HEK293 (cell line): Measurements from ENCODE around the gene CELF4.
A peak's percentile ranks its signal among the peaks of the same experiment; 100 is the strongest.

Experiments used
- CTCF ChIA-PET: fragments of 350-600 bp; formaldehyde crosslinking; extraction: SDS; loops from one replicate; lab custom pipeline; 2021; ENCODE audit warnings: antibody characterized with exemption; lab: Yijun Ruan, JAX
- POLR2A ChIA-PET: fragments of 300-600 bp; formaldehyde crosslinking; extraction: SDS; loops from one replicate; lab custom pipeline; 2020; ENCODE audit warnings: antibody characterized with exemption, inconsistent platforms; lab: Yijun Ruan, JAX
- H3K27ac ChIP-seq: fragments of 200-500 bp; sonication (Bioruptor generic); 2 replicates; pipeline ENCODE4 v1.5.1; 2014; ENCODE audit warnings: low read depth, low read length, control low read depth, inconsistent platforms; ENCODE audit errors: extremely low read depth
- H3K36me3 ChIP-seq, 2 experiments: fragments of 200-500 bp in 1 of 2; sonication (Bioruptor generic) in 1 of 2; 1 replicate in 1 of 2; 2 replicates in 1 of 2; pipeline ENCODE4 v1.5.1; 2014 to 2017; ENCODE audit warnings: inconsistent platforms in 2 of 2, low read length in 2 of 2; ENCODE audit not compliant: control insufficient read depth in 2 of 2, insufficient read depth in 1 of 2
- H3K4me1 ChIP-seq: fragments of 200-500 bp; sonication (Bioruptor generic); 2 replicates; pipeline ENCODE4 v1.5.1; 2014; ENCODE audit warnings: mild to moderate bottlenecking, low read length, inconsistent platforms; ENCODE audit not compliant: control insufficient read depth, insufficient read depth
- H3K4me3 ChIP-seq: 2 replicates; pipeline ENCODE4 v1.5.1; 2011; ENCODE audit warnings: low read depth, mild to moderate bottlenecking, control low read depth, low read length, moderate library complexity
- H3K9me3 ChIP-seq: fragments of 200-500 bp; sonication (Bioruptor generic); 2 replicates; pipeline ENCODE4 v1.5.1; 2014; ENCODE audit warnings: low read depth, low read length, inconsistent platforms; ENCODE audit not compliant: control insufficient read depth, insufficient read depth
- FEZF1 ChIP-seq: fragments of 450-650 bp; formaldehyde crosslinking; IDR thresholded peaks from 2 replicates; pipeline ENCODE4 v1.5.1; 2016; ENCODE audit warnings: missing biosample characterization, missing genetic modification characterization
- KLF1 ChIP-seq: fragments of 450-650 bp; formaldehyde crosslinking; IDR thresholded peaks from 2 replicates; pipeline ENCODE4 v1.5.1; 2016; ENCODE audit warnings: missing biosample characterization, missing genetic modification characterization
- REPIN1 ChIP-seq: fragments of 450-650 bp; formaldehyde crosslinking; IDR thresholded peaks from 2 replicates; pipeline ENCODE4 v1.5.1; 2017; ENCODE audit warnings: missing biosample characterization, missing genetic modification characterization, low read depth
- SALL2 ChIP-seq: fragments of 450-650 bp; formaldehyde crosslinking; IDR thresholded peaks from 2 replicates; pipeline ENCODE4 v1.5.0; 2017; ENCODE audit warnings: missing biosample characterization, mild to moderate bottlenecking, missing genetic modification characterization, borderline replicate concordance
- SCRT2 ChIP-seq: fragments of 450-650 bp; formaldehyde crosslinking; IDR thresholded peaks from 2 replicates; pipeline ENCODE4 v1.5.1; 2016; ENCODE audit warnings: missing biosample characterization, missing genetic modification characterization
- SP3 ChIP-seq: fragments of 450-650 bp; formaldehyde crosslinking; IDR thresholded peaks from 2 replicates; pipeline ENCODE4 v1.5.1; 2016; ENCODE audit warnings: missing biosample characterization, missing genetic modification characterization
- ZBTB17 ChIP-seq: fragments of 450-650 bp; formaldehyde crosslinking; IDR thresholded peaks from 2 replicates; pipeline ENCODE4 v1.5.1; 2016; ENCODE audit warnings: missing biosample characterization, missing genetic modification characterization
- ZBTB26 ChIP-seq: fragments of 450-650 bp; formaldehyde crosslinking; optimal IDR thresholded peaks from 2 replicates; pipeline ENCODE3; 2016; ENCODE audit warnings: missing biosample characterization, mild to moderate bottlenecking, missing genetic modification characterization
- ZBTB8A ChIP-seq: fragments of 450-650 bp; formaldehyde crosslinking; IDR thresholded peaks from 2 replicates; pipeline ENCODE4 v1.5.1; 2016; ENCODE audit warnings: missing biosample characterization, missing genetic modification characterization
- ZIC2 ChIP-seq: fragments of 450-650 bp; formaldehyde crosslinking; IDR thresholded peaks from 2 replicates; pipeline ENCODE4 v1.5.1; 2016; ENCODE audit warnings: missing biosample characterization, missing genetic modification characterization
- ZNF10 ChIP-seq: fragments of 450-650 bp; formaldehyde crosslinking; IDR thresholded peaks from 2 replicates; pipeline ENCODE4 v1.5.1; 2017; ENCODE audit warnings: missing biosample characterization, missing genetic modification characterization
- ZNF148 ChIP-seq: fragments of 450-650 bp; formaldehyde crosslinking; IDR thresholded peaks from 2 replicates; pipeline ENCODE4 v1.5.0; 2017; ENCODE audit warnings: missing biosample characterization, missing genetic modification characterization, borderline replicate concordance
- ZNF174 ChIP-seq: fragments of 450-650 bp; formaldehyde crosslinking; IDR thresholded peaks from 2 replicates; pipeline ENCODE4 v1.5.0; 2017; ENCODE audit warnings: missing biosample characterization, mild to moderate bottlenecking, missing genetic modification characterization
- ZNF248 ChIP-seq: fragments of 450-650 bp; formaldehyde crosslinking; IDR thresholded peaks from 2 replicates; pipeline ENCODE4 v1.5.1; 2017; ENCODE audit warnings: missing biosample characterization, missing genetic modification characterization
- ZNF26 ChIP-seq: fragments of 450-650 bp; formaldehyde crosslinking; IDR thresholded peaks from 2 replicates; pipeline ENCODE4 v1.5.1; 2016; ENCODE audit warnings: missing biosample characterization, missing genetic modification characterization
- ZNF274 ChIP-seq, 2 experiments: fragments of 200-500 bp in 1 of 2; fragments of 450-650 bp in 1 of 2; sonication (Bioruptor generic) in 1 of 2; formaldehyde crosslinking in 1 of 2; IDR thresholded peaks; 2 replicates each; pipeline versions ENCODE4 v1.5.1 to v1.6.1; 2014 to 2016; ENCODE audit warnings: borderline replicate concordance in 1 of 2, inconsistent platforms in 1 of 2, low read length in 1 of 2, missing biosample characterization in 1 of 2, missing genetic modification characterization in 1 of 2
- ZNF292 ChIP-seq: fragments of 450-650 bp; formaldehyde crosslinking; IDR thresholded peaks from 2 replicates; pipeline ENCODE4 v1.5.1; 2016; ENCODE audit warnings: low read depth, missing biosample characterization, missing genetic modification characterization, borderline replicate concordance
- ZNF335 ChIP-seq: fragments of 450-650 bp; formaldehyde crosslinking; conservative IDR thresholded peaks from 2 replicates; pipeline ENCODE4 v1.5.1; 2016; ENCODE audit warnings: missing biosample characterization, missing genetic modification characterization
- ZNF391 ChIP-seq: fragments of 450-650 bp; formaldehyde crosslinking; IDR thresholded peaks from 2 replicates; pipeline ENCODE4 v1.5.1; 2016; ENCODE audit warnings: low read depth, missing biosample characterization, missing genetic modification characterization, borderline replicate concordance
- ZNF398 ChIP-seq: fragments of 450-650 bp; formaldehyde crosslinking; IDR thresholded peaks from 2 replicates; pipeline ENCODE4 v1.5.1; 2017; ENCODE audit warnings: missing biosample characterization, missing genetic modification characterization
- ZNF529 ChIP-seq: fragments of 450-650 bp; formaldehyde crosslinking; IDR thresholded peaks from 2 replicates; pipeline ENCODE4 v1.5.1; 2017; ENCODE audit warnings: missing genetic modification characterization, missing biosample characterization; ENCODE audit not compliant: insufficient replicate concordance
- ZNF558 ChIP-seq: fragments of 450-650 bp; formaldehyde crosslinking; IDR thresholded peaks from 2 replicates; pipeline ENCODE4 v1.5.1; 2016; ENCODE audit warnings: missing biosample characterization, missing genetic modification characterization
- ZNF600 ChIP-seq: fragments of 450-650 bp; formaldehyde crosslinking; IDR thresholded peaks from 2 replicates; pipeline ENCODE4 v1.5.1; 2016; ENCODE audit warnings: missing biosample characterization, missing genetic modification characterization
- ZNF670 ChIP-seq: fragments of 450-650 bp; formaldehyde crosslinking; IDR thresholded peaks from 2 replicates; pipeline ENCODE4 v1.5.1; 2016; ENCODE audit warnings: missing biosample characterization, missing genetic modification characterization, low read depth
- ZNF707 ChIP-seq: fragments of 450-650 bp; formaldehyde crosslinking; IDR thresholded peaks from 2 replicates; pipeline ENCODE4 v1.5.1; 2016; ENCODE audit warnings: missing biosample characterization, missing genetic modification characterization
- ZSCAN16 ChIP-seq: fragments of 450-650 bp; formaldehyde crosslinking; IDR thresholded peaks from 2 replicates; pipeline ENCODE4 v1.5.1; 2016; ENCODE audit warnings: missing biosample characterization, missing genetic modification characterization
- ZXDB ChIP-seq: fragments of 450-650 bp; formaldehyde crosslinking; IDR thresholded peaks from 2 replicates; pipeline ENCODE4 v1.5.1; 2016; ENCODE audit warnings: missing biosample characterization, missing genetic modification characterization

Gene CELF4

GRCh38 chr18:37254236-37254754, 311.3 kb downstream of the CELF4 start (continued):
- TF ChIP-seq ZNF398 (peak; percentile 35; the same call in 1 of the 2 replicates), ZNF10 (no peak), ZNF335 (tag by site-specific recombination) (peak; percentile 41; the same call in 1 of the 2 replicates), ZBTB26 (tag by site-specific recombination) (peak; percentile 28), FEZF1 (no peak), SP3 (tag by site-specific recombination) (peak; percentile 32; the same call in 1 of the 2 replicates), ZIC2 (tag by site-specific recombination) (0 out of 2 replicates have a peak, but pooled peaks have one; percentile 17), KLF1 (tag by site-specific recombination) (peak; percentile 40; the same call in 1 of the 2 replicates), ZNF600 (tag by site-specific recombination) (0 out of 2 replicates have a peak, but pooled peaks have one; percentile 30), ZSCAN16 (no peak), ZBTB8A (tag by site-specific recombination) (0 out of 2 replicates have a peak, but pooled peaks have one; percentile 19), ZBTB17 (tag by site-specific recombination) (0 out of 2 replicates have a peak, but pooled peaks have one; percentile 24), SALL2 (tag by site-specific recombination) (no peak)

GRCh38 chr18:37253394-37254235, 312.0 kb downstream of the CELF4 start:
- TF ChIP-seq ZNF670 (tag by site-specific recombination) (no peak), ZNF274 (IDR thresholded peaks at IDR 0.05; ENCODE audit: low read length) (no peak), ZNF274 (tag by site-specific recombination; IDR thresholded peaks at IDR 0.05; ENCODE audit: borderline replicate concordance) (no peak), SCRT2 (0 out of 2 replicates have a peak, but pooled peaks have one; percentile 10), ZNF707 (no peak), ZNF391 (tag by site-specific recombination) (no peak), ZNF292 (tag by site-specific recombination) (no peak), REPIN1 (tag by site-specific recombination) (no peak), ZXDB (tag by site-specific recombination) (peak; percentile 46), ZNF174 (tag by site-specific recombination) (no peak), ZNF529 (tag by site-specific recombination) (no peak), ZNF26 (tag by site-specific recombination) (no peak), ZNF148 (no peak), ZNF558 (no peak), ZNF248 (no peak)
- TF ChIP-seq, all 188 proteins: peak for 2
- CTCF ChIA-PET, result no interaction called here
- Histone ChIP-seq H3K4me3 (peak overlapping the region; percentile 38), H3K36me3 (no peaks in the 10 kb centered on the region), H3K4me1 (no peaks in the 10 kb centered on the region), H3K9me3 (no peaks in the 10 kb centered on the region), H3K27ac (no peak overlapping the region)
- POLR2A ChIA-PET, result no interaction called here
